Esophagus muscularis mucosa (tissue), 4 donors: ENCODE results near the gene SLC25A10. TPM values are rescaled to one million over a fixed set of nuclear protein-coding genes. Genes with fewer than 3 reads are reported as not detected.

Experiments
- DNase-seq: peaks from one replicate; pipeline ENCODE4 v3.0.0-alpha.2; 2017; ENCODE audit errors: extremely low spot score
- H3K27ac ChIP-seq, 4 donors: fragments of 200-600 bp; sonication (generic); replicated peaks in 1 of 4; 1 replicate in 3 of 4; 2 replicates in 1 of 4; pipeline ENCODE4 v1.5.1; 2016 to 2019; ENCODE audit warnings: mild to moderate bottlenecking in 1 of 4
- H3K27me3 ChIP-seq, 4 donors: fragments of 200-600 bp; sonication (generic); one replicate each; pipeline versions ENCODE4 v1.5.1 to v1.6.0; 2016 to 2019
- H3K36me3 ChIP-seq, 4 donors: fragments of 200-600 bp; sonication (generic); one replicate each; pipeline ENCODE4 v1.5.1; 2016 to 2019
- H3K4me1 ChIP-seq, 4 donors: fragments of 200-600 bp; sonication (generic); one replicate each; pipeline ENCODE4 v1.5.1; 2016 to 2019
- H3K4me3 ChIP-seq, 4 donors: fragments of 200-600 bp; sonication (generic); 1 replicate in 2 of 4; 2 replicates in 2 of 4; pipeline ENCODE4 v1.5.1; 2016 to 2019; ENCODE audit warnings: mild to moderate bottlenecking in 4 of 4, moderate library complexity in 1 of 4
- H3K9me3 ChIP-seq, 4 donors: fragments of 200-600 bp; sonication (generic); 1 replicate in 3 of 4; 2 replicates in 1 of 4; pipeline ENCODE4 v1.5.1; 2016 to 2019
- EP300 ChIP-seq: sonication (generic); formaldehyde crosslinking; IDR thresholded peaks from one replicate; pipeline ENCODE4 v1.6.1; 2017; ENCODE audit warnings: antibody characterized with exemption
- POLR2A ChIP-seq: fragments of 450-650 bp; IDR thresholded peaks from one replicate; pipeline ENCODE4 v1.6.1; 2017; ENCODE audit warnings: antibody characterized with exemption, moderate library complexity, mild to moderate bottlenecking, low read depth
- POLR2AphosphoS5 ChIP-seq, 2 donors: sonication (generic); formaldehyde crosslinking; IDR thresholded peaks; one replicate each; pipeline ENCODE4 v1.6.1; 2017; ENCODE audit warnings: antibody characterized with exemption in 2 of 2
- WGBS: methylation state at CpG from one replicate; pipeline ENCODE4 v1.1.5; 2018; 5-methylcytosine and 5-hydroxymethylcytosine counted together
- intact Hi-C: fragments of 100-400 bp; cut with DNase I; formaldehyde crosslinking; loops from one replicate; pipeline ENCODE4 v1.15.1; 2023
- total RNA-seq, 4 donors: library from RNA; depleted of rRNA; stranded (reverse); fragments of >200 nt; gene quantifications; one replicate each; pipeline versions ENCODE4 v1.1.0 to v1.2.1, GENCODE V29; 2016
- TF ChIP-seq, protein P1 (sequence below), 3 experiments: fragments of 200-600 bp in 2 of 3; fragments of 450-650 bp in 1 of 3; sonication (generic) in 2 of 3; IDR thresholded peaks; one replicate each; pipeline ENCODE4 v1.5.1; 2017 to 2019; ENCODE audit warnings: antibody characterized with exemption in 3 of 3, mild to moderate bottlenecking in 2 of 3, moderate library complexity in 1 of 3

SLC25A10 gene
- total RNA-seq, 4 donors from 2014 or later: 2.1 to 5.5 (median 4.8) TPM

DNA sequence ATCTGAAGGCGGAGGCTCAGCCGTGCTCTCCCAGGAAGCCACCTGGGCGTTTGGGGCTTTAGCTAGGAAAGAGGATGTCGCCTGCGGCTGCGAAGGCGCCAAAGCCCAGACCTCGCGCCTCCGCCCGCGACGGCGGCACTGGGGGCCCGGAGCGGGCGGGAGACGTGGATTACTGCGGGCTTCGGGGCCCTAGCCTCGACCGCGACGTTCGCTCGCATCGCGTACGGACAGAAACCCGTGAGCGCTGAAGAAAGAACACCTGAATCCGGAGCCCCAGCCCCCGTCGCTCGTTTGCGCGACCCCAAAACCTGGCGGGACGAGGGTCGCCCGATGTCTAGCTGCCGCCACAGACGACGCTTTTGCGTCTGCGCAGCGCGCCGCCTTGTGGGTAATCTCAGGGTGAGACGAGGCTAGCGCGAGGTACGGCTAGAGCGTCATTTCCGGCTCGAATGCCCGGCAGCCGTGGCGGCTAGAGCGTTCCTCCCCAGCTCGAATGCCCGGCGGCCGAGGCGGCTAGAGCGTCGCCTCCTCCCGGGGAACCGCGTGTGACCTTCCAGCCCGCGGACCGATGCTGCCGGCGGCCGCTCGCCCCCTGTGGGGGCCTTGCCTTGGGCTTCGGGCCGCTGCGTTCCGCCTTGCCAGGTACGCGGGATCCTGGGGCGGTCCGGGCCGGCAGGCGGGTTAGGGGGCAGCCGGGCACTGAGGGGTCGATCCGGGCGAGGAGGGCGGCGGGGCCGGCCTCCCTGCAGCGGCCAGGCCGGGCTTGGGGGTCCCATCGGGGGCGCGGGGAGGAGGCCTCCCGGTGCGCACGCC lies 8.9 kb upstream of the SLC25A10 start, which contains the start of gene MRPL12:
MRPL12 (plus strand) TSS at position 434 of the 813 bp plus-strand sequence; CDS start at position 569, 135 bp downstream.
- peak; percentile 97 for DNase-seq
- H3K9me3 ChIP-seq: no peaks in the 10 kb centered on the region
- peaks cover 20 to 76% (median 71%) of the 10 kb centered on the region in 4 donors for H3K36me3 ChIP-seq
- H3K4me1 ChIP-seq: peaks cover 34 to 39% (median 36%) of the 10 kb centered on the region in 4 donors
- no peak for TF ChIP-seq EP300
- TF ChIP-seq, protein P1, sequence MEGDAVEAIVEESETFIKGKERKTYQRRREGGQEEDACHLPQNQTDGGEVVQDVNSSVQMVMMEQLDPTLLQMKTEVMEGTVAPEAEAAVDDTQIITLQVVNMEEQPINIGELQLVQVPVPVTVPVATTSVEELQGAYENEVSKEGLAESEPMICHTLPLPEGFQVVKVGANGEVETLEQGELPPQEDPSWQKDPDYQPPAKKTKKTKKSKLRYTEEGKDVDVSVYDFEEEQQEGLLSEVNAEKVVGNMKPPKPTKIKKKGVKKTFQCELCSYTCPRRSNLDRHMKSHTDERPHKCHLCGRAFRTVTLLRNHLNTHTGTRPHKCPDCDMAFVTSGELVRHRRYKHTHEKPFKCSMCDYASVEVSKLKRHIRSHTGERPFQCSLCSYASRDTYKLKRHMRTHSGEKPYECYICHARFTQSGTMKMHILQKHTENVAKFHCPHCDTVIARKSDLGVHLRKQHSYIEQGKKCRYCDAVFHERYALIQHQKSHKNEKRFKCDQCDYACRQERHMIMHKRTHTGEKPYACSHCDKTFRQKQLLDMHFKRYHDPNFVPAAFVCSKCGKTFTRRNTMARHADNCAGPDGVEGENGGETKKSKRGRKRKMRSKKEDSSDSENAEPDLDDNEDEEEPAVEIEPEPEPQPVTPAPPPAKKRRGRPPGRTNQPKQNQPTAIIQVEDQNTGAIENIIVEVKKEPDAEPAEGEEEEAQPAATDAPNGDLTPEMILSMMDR (IDR thresholded peaks at IDR 0.05): peak; percentile 19 to 38 (median 33)
- TF ChIP-seq POLR2A: peak; percentile 83
- peak; percentile 97 to 100 for TF ChIP-seq POLR2AphosphoS5 (IDR thresholded peaks at IDR 0.05)
- intact Hi-C loops: no loop called here
- WGBS: 0% methylated on average over 21 of the region's 102 CpGs
- H3K27ac ChIP-seq: peak within 1 kb of the TSS; percentile 86 to 97 (median 92)
- no peaks in the 10 kb centered on the region for H3K27me3 ChIP-seq
- H3K4me3 ChIP-seq: peak within 1 kb of the TSS; percentile 67 to 87 (median 78)

DNA sequence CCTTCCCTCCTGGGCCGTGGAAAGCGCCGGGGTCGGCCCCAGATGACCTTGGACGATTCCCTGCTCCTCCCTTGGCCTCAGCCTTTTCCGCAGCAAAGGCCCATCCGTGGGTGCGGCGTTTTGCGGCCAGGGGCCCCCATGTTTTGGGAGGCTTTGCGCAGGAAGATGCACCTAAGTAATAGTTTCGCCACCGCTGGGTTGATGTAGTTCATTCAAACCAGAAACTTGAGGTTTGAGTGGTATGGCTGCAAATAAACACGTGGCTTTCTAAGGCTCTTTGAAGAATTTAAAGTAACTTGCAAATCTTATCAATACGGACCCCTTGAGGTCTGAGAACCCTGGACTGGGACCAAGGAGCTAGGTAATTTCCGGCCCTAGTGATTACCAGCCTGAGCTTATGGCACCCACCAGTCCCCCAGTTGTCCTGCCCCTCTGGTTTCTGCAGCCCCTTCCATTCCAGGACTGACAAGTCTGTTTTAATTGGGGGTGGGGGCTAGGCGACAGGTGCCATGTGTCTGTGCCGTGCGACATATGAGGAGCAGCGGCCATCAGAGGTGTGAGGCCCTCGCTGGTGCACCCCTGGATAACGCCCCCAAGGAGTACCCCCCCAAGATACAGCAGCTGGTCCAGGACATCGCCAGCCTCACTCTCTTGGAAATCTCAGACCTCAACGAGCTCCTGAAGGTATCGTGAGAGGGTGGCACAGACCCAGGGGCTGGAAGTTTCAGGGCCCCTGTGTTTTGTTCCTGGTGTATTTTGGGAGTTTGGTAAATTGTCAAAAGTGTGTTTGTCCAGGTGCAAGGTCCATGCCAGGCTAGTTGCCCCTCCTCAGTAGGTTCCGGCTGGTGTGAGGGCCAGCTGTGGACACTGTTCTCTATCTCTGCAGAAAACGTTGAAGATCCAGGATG lies 8.1 kb upstream of the SLC25A10 start:
- TF ChIP-seq POLR2A (no peak), POLR2AphosphoS5 (IDR thresholded peaks at IDR 0.05) (no peak), EP300 (no peak)
- TF ChIP-seq, protein P1 (IDR thresholded peaks at IDR 0.05): no peak
- Histone ChIP-seq H3K27me3 (no peaks in the 10 kb centered on the region), H3K9me3 (no peaks in the 10 kb centered on the region), H3K4me1 (peaks cover 34 to 39% (median 36%) of the 10 kb centered on the region in 4 donors), H3K4me3 (peak overlapping the region; percentile 67 to 87 (median 78)), H3K27ac (peak overlapping the region; percentile 86 to 97 (median 92)), H3K36me3 (peaks cover 16 to 69% (median 64%) of the 10 kb centered on the region in 4 donors)
- DNase-seq: no peak
- intact Hi-C loops: no loop called here
- WGBS: 54% methylated on average over 7 of the region's 27 CpGs

DNA sequence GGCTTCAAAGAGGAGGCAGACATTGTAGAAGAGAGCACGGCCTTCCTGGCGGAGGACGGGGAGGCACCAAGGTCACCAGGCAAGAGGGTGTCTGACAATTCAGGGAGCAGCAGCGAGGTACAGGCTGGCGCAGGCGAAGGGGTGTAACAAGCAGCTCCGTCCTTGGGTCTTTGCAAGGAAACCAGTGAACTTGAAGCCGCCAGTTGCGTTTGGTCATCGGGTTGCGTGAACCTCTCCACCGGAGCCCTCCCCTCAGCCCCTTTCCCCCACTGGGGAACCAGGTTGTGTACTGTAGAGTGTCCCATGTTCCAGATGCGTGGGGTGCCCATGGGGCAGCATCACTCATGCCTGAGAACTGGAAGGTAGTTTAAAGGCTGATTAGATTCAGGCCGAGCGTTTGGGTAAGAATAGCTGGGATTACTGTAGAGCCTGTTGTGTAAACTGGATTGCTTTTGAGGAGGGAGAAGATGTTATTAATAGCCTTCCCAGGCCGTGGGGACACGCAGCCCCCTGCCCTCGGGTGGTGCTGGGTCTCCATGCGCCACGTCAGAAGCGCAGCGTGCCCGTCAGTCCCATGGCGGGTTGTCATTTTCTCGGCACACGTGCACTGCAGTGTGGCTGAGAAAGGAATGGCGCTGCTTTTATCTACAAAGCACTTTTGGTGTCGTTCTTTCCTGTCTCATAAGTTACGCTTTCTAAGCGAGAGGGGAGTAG lies 6.4 kb upstream of the SLC25A10 start:
- peaks cover 0 to 3% (median 0%) of the 10 kb centered on the region in 4 donors for H3K27me3 ChIP-seq
- TF ChIP-seq, protein P1 (IDR thresholded peaks at IDR 0.05): no peak
- TF ChIP-seq POLR2A (no peak), EP300 (no peak), POLR2AphosphoS5 (IDR thresholded peaks at IDR 0.05) (no peak)
- no peaks in the 10 kb centered on the region for H3K9me3 ChIP-seq
- H3K27ac ChIP-seq: no peak overlapping the region
- WGBS: 92% methylated on average over 30 of the region's 30 CpGs
- no peak for DNase-seq
- H3K4me1 ChIP-seq: peaks cover 39 to 44% (median 39%) of the 10 kb centered on the region in 4 donors
- H3K4me3 ChIP-seq: no peak overlapping the region
- intact Hi-C loops: no loop called here
- peaks cover 12 to 53% (median 48%) of the 10 kb centered on the region in 4 donors for H3K36me3 ChIP-seq

DNA sequence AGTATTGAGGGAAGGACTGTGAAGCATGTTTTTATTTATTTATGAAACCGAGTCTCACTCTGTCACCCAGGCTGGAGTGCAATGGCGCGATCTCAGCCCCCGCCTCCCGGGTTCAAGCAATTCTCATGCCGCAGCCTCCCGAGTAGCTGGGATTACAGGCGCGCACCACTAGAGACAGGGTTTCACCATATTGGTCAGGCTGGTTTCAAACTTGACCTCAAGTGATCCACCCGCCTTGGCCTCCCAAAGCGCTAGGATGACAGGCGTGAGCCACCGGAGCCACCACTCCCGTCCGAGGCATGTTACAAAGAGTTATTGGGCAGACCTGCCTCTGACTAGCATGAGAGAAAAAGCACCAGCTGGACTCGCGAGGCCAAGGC lies 5.9 kb upstream of the SLC25A10 start:
- WGBS: 94% methylated on average over 14 of the region's 17 CpGs
- H3K4me3 ChIP-seq: no peak overlapping the region
- no peak for DNase-seq
- H3K27ac ChIP-seq: no peak overlapping the region
- H3K9me3 ChIP-seq: no peaks in the 10 kb centered on the region
- H3K4me1 ChIP-seq: peaks cover 39 to 44% (median 39%) of the 10 kb centered on the region in 4 donors
- H3K36me3 ChIP-seq: peaks cover 11 to 47% (median 43%) of the 10 kb centered on the region in 4 donors
- TF ChIP-seq, protein P1 (IDR thresholded peaks at IDR 0.05): no peak
- no peak for TF ChIP-seq EP300
- intact Hi-C loops: no loop called here
- peaks cover 0 to 6% (median 0%) of the 10 kb centered on the region in 4 donors for H3K27me3 ChIP-seq
